ENCODE results near the gene REEP5.
"Not testable (repeated sequence)": the region's sequence is repeated elsewhere in the genome, so short reads cannot be mapped to it uniquely, and the experiment has no call there.

REEP5 gene

GRCh38 chr5:112918679-112919078 lies 3.3 kb downstream of the REEP5 start:
- Histone ChIP-seq H3K4me2 (peak overlapping the region; percentile 6; the same call in 1 of the 2 replicates), H3K9me3 (no peaks in the 10 kb centered on the region), H3K4me3 (no peak overlapping the region), H3K27me3 (no peaks in the 10 kb centered on the region), H4K20me1 (peaks cover 70% of the 10 kb centered on the region), H3K4me1 (peaks cover 67% of the 10 kb centered on the region), H3K27ac (no peak overlapping the region), H3K9ac (no peak overlapping the region), H3K36me3 (peaks cover 58% of the 10 kb centered on the region)
- no peak for TF ChIP-seq Cebpa-rat (IDR thresholded peaks at IDR 0.05)

- H3K9ac ChIP-seq, result no peak overlapping the region
These were observed 3.9 kb downstream of the REEP5 start for GRCh38 chr5:112918136-112918535.

DNA sequence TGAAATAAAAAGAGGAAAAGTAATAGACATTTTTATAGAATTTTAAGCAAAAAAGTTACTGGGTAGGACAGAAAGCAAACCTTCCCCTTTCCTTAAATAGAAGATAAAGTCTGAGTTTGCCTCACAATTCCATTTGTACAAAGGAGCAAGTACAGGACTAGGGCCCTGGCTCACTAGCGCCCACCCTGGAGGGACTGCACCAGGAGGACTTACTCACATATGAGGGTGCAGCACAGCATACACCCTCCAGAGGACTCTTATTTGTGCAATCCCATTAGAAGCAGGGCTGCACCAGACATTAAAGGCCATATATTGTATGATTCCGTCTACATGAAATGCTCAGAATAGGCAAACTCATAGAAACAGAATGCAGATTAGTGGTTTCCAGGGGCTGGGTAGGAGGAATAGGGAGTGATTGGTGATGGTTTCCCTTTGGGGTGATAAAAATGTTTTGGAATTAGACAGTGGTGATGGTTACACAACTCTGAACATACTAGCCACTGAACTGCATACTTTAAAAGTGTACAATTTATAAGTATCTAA lies 4.5 kb downstream of the REEP5 start:
- Histone ChIP-seq H4K20me1 (peaks cover 70% of the 10 kb centered on the region), H3K9ac (no peak overlapping the region), H3K36me3 (peaks cover 70% of the 10 kb centered on the region), H3K4me3 (no peak overlapping the region), H3K9me3 (no peaks in the 10 kb centered on the region), H3K27ac (no peak overlapping the region), H3K27me3 (no peaks in the 10 kb centered on the region), H3K4me2 (no peak overlapping the region; the same call in 1 of the 2 replicates), H3K4me1 (peaks cover 55% of the 10 kb centered on the region)
- TF ChIP-seq Cebpa-rat (IDR thresholded peaks at IDR 0.05), result no peak

More at GRCh38 chr5:112918136-112918535, 3.9 kb downstream of the REEP5 start:
- Histone ChIP-seq H3K4me2 (peak overlapping the region; percentile 6; the same call in 1 of the 2 replicates), H3K36me3 (peaks cover 64% of the 10 kb centered on the region), H3K4me3 (no peak overlapping the region), H3K9me3 (no peaks in the 10 kb centered on the region), H3K27me3 (no peaks in the 10 kb centered on the region), H4K20me1 (peaks cover 70% of the 10 kb centered on the region), H3K27ac (no peak overlapping the region), H3K4me1 (peaks cover 61% of the 10 kb centered on the region)
- TF ChIP-seq Cebpa-rat (IDR thresholded peaks at IDR 0.05), result no peak

DNA sequence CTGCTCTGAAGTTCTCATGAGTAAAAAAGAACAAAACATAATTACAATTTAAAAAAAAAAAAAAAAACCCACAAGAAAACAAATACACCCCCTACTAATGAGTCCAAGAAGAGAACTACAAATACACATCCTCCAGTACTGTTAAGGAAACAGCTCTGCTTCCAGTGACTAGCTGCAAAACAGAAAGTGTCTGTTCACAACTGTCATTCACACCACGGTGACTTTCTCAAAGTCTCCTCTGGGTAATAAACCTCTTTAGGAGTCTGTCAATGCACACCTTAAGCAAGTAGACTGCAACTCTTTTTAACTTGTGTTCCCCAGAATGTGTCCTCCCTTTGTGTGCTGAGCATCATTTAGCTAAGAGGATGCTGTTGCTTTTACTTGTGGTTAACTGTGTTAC lies 6.2 kb downstream of the REEP5 start:
- Histone ChIP-seq H3K36me3 (peaks cover 80% of the 10 kb centered on the region), H3K4me2 (peak overlapping the region; percentile 18), H3K9ac (peak overlapping the region; percentile 16; the same call in 1 of the 2 replicates), H3K9me3 (no peaks in the 10 kb centered on the region), H3K27ac (no peak overlapping the region), H3K4me3 (no peak overlapping the region), H3K4me1 (peaks cover 51% of the 10 kb centered on the region), H3K27me3 (no peaks in the 10 kb centered on the region), H4K20me1 (peaks cover 80% of the 10 kb centered on the region)
- no peak for TF ChIP-seq Cebpa-rat (IDR thresholded peaks at IDR 0.05)

DNA sequence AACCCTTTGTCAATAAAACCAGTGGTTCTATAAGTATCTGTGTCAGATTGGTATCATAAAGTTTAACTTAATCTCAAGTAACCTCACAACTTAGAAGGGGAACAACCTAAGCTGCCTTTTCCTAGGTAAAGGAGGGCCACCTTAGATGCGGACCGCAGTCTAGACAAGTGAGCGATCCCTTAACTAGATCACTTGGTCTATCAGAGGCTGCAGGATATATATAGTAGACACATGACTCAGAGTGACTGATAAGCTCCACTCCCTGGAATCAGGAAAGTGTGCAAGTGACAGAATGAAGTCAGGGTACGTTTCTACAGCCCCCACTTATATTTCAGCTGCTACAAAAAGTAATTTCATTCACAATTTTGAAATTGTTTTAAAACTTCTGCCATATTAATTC lies 7.4 kb downstream of the REEP5 start:
- Histone ChIP-seq H3K9ac (no peak overlapping the region), H3K36me3 (peaks cover 87% of the 10 kb centered on the region), H4K20me1 (peaks cover 80% of the 10 kb centered on the region), H3K27me3 (no peaks in the 10 kb centered on the region), H3K4me2 (no peak overlapping the region), H3K4me1 (peaks cover 39% of the 10 kb centered on the region), H3K27ac (no peak overlapping the region), H3K4me3 (no peak overlapping the region), H3K9me3 (no peaks in the 10 kb centered on the region)
- TF ChIP-seq Cebpa-rat (IDR thresholded peaks at IDR 0.05), result no peak

GRCh38 chr5:112910529-112910928 lies 11.5 kb downstream of the REEP5 start:
- Histone ChIP-seq H3K9me3 (no peaks in the 10 kb centered on the region), H3K9ac (no peak overlapping the region), H3K27ac (no peak overlapping the region), H3K4me2 (no peak overlapping the region), H3K36me3 (peaks cover 77% of the 10 kb centered on the region), H4K20me1 (peaks cover 81% of the 10 kb centered on the region), H3K4me3 (no peak overlapping the region), H3K4me1 (peaks cover 3% of the 10 kb centered on the region), H3K27me3 (no peaks in the 10 kb centered on the region)
- no peak for TF ChIP-seq Cebpa-rat (IDR thresholded peaks at IDR 0.05)

- no peak overlapping the region for H3K9ac ChIP-seq
- H3K4me1 ChIP-seq, result no peaks in the 10 kb centered on the region
- H3K27me3 ChIP-seq, result no peaks in the 10 kb centered on the region
- no peak overlapping the region for H3K27ac ChIP-seq
- peaks cover 81% of the 10 kb centered on the region for H4K20me1 ChIP-seq
- no peak for TF ChIP-seq Cebpa-rat (IDR thresholded peaks at IDR 0.05)
- H3K4me3 ChIP-seq, result no peak overlapping the region
- no peaks in the 10 kb centered on the region for H3K9me3 ChIP-seq
- H3K36me3 ChIP-seq, result peaks cover 67% of the 10 kb centered on the region
- H3K4me2 ChIP-seq, result no peak overlapping the region
These were observed 13.2 kb downstream of the REEP5 start for GRCh38 chr5:112908854-112909253.

DNA sequence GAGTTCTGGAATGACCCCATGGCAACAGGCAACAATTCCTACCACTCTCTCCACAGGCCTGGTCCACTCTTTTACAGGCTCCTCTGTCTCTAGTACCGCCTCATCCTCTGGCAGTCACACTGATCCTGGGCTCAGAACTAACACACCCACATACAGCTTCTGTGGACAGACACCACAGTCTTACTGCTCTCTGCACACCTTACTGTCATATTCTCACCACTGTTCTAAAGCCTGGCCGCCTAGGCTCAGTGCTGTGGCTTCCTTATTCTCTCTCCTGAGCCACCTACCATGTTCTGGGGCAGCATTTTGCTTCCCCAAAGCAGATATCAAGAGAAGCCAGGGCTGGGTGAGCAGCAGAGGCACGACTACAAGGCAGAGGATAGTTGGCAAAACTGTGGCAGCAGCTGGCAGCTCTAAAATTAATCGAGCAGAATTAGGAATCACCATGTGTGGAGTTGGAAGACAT lies 14.8 kb downstream of the REEP5 start:
- Histone ChIP-seq H4K20me1 (peaks cover 98% of the 10 kb centered on the region), H3K27me3 (no peaks in the 10 kb centered on the region), H3K27ac (no peak overlapping the region), H3K4me3 (no peak overlapping the region), H3K9me3 (no peaks in the 10 kb centered on the region), H3K4me1 (no peaks in the 10 kb centered on the region), H3K4me2 (no peak overlapping the region), H3K9ac (no peak overlapping the region), H3K36me3 (peaks cover 67% of the 10 kb centered on the region)
- TF ChIP-seq Cebpa-rat (IDR thresholded peaks at IDR 0.05), result no peak

DNA sequence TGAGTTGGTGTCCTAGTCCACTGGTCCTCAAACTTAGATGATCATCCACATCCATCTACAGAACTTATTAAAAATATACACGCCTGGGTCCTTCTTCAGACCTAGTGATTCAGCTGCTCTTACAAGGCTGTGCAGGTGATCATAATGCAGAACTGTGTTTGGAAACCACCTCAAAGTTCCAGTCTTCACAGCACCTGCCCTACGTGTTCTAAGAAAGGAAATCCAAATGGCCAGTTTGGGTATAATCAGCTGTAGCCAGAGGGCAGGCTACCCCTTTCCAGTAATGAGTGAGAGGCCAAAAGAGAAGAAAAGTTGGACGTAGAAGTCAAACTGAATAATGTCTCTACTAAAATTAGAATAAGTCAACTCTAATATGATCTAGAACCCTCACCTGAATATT lies 15.4 kb downstream of the REEP5 start:
- Histone ChIP-seq H3K9ac (no peak overlapping the region), H3K4me3 (no peak overlapping the region), H3K4me1 (no peaks in the 10 kb centered on the region), H3K9me3 (no peaks in the 10 kb centered on the region), H3K27ac (no peak overlapping the region), H4K20me1 (peaks cover 96% of the 10 kb centered on the region), H3K36me3 (peaks cover 69% of the 10 kb centered on the region), H3K27me3 (no peaks in the 10 kb centered on the region), H3K4me2 (no peak overlapping the region)
- no peak for TF ChIP-seq Cebpa-rat (IDR thresholded peaks at IDR 0.05)

DNA sequence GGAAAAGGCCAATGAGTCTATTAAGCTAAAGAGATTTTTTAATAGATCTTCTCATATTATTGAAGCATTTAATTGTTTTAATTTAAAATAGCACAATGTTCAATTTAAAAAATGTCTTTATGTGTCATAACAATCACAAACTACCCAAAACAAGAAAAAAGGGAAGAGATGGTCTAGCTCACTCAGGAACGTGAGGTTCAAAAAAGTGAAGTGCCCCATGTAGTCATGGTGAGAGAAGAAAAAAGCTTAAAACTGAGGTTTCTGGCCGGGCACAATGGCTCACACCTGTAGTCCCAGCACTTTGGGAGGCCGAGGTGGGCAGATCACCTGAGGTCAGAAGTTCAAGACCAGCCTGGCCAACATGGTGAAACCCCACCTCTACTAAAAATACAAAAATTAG lies 17.0 kb downstream of the REEP5 start:
- H3K36me3 ChIP-seq, result peaks cover 71% of the 10 kb centered on the region
- not testable (repeated sequence) for H3K9ac ChIP-seq, H3K4me2 ChIP-seq

DNA sequence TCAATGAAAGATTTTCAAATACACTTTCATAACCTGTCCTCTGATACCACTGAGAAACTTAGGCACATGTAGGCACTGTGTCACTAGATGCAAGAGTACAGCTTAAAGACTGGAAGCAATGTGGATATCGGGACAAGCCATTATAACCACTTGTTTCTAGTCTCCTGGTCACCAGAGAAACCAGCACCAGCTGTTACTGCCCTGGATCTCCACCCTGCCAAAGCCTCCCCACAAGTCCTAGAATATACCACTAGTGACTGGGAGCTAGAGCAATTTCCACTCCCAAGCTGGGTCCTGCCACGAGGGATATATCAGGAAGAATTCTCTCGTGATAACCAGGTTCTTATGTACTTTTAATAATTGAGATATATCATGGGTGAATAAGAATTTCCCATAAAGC lies 19.5 kb downstream of the REEP5 start:
- Histone ChIP-seq H3K27me3 (no peaks in the 10 kb centered on the region), H3K4me2 (no peak overlapping the region), H3K4me3 (no peak overlapping the region), H3K36me3 (peaks cover 79% of the 10 kb centered on the region), H4K20me1 (peaks cover 88% of the 10 kb centered on the region), H3K27ac (no peak overlapping the region), H3K4me1 (no peaks in the 10 kb centered on the region), H3K9ac (no peak overlapping the region), H3K9me3 (no peaks in the 10 kb centered on the region)
- no peak for TF ChIP-seq Cebpa-rat (IDR thresholded peaks at IDR 0.05)

More for the DNA sequence above, 17.0 kb downstream of the REEP5 start:
- not testable (repeated sequence) for H3K9me3 ChIP-seq, H3K27ac ChIP-seq, H3K4me1 ChIP-seq, H3K27me3 ChIP-seq, H3K4me3 ChIP-seq
- peaks cover 92% of the 10 kb centered on the region for H4K20me1 ChIP-seq

All from BLaER1 (cell line).